Limb (tissue), 2 donors: ENCODE measurements around the gene CDK19.
"Not testable (repeated sequence)": the region's sequence is repeated elsewhere in the genome, so short reads cannot be mapped to it uniquely, and the experiment has no call there.

Source experiments
- DNase-seq, 2 donors: peaks; one replicate each; pipeline ENCODE4 v3.0.0-alpha.2; 2016; ENCODE audit errors: extremely low spot score in 2 of 2

Gene CDK19

DNA sequence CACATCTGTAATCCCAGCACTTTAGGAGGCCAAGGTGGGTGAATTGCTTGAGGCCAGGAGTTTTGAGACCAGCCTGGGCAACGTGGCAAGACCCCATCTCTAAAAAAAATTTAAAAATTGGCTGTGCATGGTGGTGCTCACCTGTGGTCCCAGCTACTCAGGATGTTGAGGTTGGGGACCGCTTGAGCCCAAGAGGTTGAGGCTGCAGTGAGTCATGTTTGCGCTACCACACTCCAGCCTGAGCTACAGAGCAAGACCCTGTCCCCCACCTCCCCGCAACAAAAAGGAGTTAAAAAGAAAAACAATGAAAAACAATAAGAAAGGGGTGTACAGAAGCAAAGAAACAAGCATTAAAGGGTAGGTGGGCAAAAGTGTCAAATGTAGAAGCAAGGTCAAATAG, 57.3 kb downstream of the CDK19 start:
- no peak for DNase-seq

DNA sequence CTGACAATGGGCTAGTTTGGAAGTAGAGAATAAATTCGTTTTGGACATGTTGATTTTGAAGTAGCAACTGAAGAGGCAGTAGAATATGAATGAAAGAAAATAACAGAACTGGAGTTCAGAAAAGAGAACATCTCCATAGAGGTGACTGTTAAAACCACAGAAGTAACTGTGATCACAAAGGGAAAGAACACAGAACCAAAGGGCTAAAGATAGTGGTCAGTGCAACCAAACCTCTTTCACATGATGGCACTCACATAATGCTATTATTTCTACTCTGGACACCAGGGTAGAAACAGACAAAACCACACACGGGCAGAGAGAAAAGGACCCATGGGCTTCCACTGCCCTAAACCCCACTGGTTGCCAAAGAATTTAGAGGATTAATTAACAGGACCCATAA, 58.5 kb downstream of the CDK19 start:
- no peak for DNase-seq

DNA sequence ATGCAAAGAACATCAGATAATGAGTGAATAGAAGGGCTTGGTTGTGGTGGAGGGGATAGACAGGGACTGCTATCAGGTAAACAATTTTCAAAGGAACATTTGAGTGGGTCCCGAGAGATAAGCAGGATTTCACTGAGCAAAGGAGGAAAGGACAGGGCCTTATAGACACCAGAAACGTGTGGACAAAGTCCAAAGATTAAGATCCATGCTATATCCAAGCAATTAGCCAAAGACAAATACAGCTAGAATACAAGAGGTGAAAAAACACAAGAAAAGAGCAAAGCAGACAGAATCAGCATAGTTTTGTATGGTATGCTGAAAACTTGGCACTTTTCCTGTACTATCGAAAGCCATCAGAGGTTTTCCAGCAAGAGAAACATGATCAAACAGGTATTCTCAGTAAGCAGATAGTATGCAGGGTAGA, 59.8 kb downstream of the CDK19 start:
- no peak for DNase-seq

DNA sequence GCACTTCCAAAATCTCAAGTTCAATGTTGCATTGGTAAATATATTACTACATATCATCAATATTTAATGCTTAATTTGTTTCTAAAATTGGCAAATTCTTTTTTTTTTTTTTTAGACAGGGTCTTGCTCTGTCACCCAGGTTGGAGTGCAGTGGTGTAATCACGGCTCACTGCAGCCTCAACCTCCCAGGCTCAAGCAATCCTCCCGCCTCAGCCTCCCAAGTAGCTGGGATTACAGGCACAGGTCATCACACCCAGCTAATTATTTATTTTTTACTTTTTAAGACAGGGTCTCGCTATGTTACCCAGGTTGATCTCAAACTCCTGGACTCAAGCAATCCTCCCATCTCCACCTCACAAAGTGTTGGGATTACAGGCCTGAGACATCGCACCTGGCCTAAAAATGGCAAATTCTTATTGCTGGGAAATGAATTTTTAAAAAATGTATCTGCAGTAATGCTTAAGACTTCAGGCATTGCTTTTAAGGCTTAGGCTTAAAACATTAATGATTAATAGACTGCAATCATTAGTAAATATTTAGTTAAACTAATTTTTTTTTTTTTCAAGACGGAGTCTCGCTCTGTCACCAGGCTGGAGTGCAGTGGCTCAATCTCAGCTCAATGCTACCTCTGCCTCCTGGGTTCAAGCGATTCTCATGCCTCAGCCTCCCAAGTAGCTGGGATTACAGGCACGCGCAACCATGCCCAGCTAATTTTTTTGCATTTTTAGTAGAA, 61.2 kb downstream of the CDK19 start:
- not testable (repeated sequence) for DNase-seq

DNA sequence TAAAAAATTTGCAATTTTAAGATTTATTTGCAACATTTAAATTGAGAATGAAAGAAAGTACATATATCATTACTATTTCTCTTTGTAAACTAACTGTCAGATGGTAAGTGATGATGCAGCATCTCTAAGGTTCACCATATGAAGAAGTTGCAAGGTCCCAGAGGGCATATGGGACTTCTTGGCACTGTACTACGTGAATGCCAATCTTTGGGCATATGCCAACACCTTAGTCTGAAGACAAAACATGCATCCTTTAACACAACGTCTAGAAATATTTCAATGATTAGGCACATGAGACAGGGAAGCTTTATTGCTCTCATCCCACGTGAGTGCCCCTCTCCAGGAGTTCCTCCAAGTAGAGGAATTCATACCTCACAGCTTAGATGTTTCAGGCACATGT, 66.8 kb downstream of the CDK19 start:
- no peak for DNase-seq

DNA sequence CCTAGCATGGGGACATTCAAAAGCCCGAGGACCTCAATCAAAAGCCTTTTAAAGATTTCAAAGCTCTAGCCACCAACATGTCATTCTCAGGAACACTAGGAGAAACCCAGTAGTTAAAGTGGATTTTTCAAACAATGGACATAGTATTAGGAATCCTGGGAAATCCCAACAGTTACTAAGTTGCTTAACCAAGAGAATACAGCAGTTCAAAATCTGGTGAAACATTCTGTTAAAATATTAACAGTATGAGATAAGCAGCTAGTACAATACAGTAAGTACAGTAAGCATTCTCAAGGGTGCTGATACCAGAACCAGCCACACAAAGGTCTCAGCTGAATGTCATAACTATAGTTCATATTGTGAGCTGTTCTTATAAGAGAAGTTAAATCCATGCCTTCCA, 68.6 kb downstream of the CDK19 start:
- no peak for DNase-seq

DNA sequence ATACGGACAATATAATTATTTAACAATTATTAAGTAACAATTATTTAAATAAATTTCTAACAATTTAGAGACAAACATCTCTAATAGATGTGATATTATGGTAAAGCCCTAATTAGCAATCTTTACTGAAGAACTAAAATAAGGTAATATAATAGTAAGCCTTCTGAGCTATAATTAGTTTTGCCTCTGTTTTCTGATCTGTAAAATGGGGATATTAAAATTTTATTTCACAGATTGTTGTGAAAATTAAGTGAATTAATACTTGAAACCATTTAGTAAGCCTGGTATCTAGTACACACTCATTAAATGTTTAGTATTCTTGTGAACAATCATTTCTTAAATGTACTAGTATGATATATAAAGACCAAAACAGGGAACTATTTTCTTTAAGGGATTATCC, 70.3 kb downstream of the CDK19 start:
- DNase-seq: no peak

DNA sequence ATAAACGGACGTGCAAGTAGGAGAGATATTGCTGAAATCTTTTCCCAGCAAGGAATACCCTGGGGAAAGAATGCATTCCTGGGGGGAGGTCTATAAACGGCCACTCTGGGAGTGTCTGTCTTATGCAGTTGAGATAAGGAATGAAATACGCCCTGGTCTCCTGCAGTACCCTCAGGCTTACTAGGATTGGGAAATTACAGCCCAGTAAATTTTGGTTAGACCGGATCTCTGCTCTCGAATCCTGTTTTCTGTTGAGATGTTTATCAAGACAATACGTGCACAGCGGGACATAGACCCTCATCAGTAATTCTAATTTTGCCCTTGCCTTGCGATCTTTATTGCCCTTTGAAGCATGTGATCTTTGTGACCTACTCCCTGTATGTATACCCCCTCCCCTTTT, 72.7 kb downstream of the CDK19 start:
- not testable (repeated sequence) for DNase-seq

DNA sequence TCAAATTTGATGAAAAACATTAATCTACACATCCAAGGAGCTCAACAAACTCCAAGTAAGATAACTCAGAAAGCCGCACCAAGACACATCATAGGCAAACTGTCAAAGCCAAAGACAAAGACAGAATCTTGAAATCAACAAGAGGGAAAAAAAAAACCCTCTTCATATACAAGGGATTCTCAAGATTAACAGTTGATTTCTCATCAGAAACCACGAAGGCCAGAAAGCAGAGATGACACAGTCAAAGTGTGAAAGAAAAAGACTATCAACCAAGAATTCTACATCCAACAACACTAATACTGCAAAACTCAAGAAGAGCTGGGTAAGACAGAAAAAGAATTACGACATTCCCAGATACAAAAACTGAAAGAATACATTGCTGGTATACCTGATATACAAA, 73.8 kb downstream of the CDK19 start:
- DNase-seq: no peak

DNA sequence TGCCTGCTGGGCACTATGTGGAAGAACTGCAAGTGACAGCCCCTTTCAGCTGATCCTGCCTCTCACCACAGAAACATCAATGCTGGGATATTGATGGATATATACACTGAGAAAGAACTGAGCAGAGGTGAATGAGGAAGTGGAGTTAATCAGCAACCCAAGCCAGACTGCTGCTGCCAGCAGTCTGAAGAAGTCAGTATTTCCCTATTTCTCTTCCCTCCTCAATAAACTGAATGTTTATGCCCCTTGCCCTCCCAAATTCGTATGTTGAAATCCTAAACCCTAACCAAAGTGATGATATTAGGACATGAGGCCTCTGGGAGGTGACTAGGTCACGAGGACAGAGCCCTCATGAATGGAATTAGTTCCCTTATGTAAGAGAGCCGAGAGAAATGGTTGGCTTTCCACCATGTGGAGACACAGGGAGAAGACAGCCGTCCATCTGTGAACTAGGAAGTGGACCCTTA, 76.3 kb downstream of the CDK19 start:
- DNase-seq: no peak

DNA sequence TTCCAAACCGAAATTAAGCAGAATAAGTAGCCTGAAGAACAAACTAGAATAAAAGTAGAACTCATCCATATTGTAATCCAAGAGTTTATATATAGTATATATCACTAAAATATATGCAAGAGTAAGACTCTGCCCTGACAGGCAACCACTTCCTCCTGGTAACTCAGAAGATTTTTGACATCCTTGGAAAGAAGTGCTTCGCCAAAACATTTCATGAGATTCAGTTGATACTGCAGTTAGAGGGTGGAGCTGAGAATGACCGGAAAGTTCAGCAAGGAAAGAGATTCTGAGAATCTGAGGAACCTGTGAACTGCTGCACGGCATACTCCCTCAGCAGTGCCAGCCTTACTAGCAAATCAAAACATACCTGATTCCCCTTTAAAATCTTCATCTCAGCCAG, 79.6 kb downstream of the CDK19 start:
- no peak for DNase-seq

DNA sequence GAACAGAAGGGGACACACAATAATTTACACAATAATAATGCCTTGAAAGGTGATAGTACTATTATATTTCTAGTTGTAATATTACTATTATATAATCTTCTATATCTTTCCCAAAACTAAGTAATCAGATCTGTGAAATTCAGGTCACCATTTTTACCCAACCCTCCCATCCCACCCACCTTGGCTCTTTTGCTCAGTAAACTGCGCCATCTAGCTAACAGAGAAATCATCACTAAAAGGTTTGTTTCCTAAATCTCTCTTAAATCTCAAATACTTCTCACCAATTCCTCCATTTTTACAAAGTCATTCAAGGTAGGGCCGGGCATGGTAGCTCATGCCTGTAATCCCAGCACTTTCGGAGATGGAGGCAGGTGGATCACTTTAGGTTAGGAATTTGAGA, 83.4 kb downstream of the CDK19 start:
- no peak for DNase-seq

DNA sequence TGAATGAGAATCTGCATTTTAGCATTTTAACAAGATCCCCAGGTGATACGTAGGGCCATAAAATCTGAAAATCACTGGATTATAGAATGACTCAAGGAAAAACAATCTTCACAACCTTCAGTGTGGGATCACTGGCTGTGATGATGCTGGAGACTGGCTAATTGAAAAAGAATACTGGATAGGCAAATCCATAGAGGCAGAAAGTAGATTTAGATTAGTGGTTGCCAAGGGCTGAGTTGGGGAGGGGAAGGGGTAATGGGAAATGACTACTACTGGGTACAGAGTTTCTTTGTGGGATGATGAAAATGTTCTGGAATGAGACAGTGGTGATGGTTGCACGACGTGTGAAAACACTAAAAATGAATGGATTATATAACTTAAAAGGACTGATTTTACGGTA, 84.1 kb downstream of the CDK19 start:
- no peak for DNase-seq

DNA sequence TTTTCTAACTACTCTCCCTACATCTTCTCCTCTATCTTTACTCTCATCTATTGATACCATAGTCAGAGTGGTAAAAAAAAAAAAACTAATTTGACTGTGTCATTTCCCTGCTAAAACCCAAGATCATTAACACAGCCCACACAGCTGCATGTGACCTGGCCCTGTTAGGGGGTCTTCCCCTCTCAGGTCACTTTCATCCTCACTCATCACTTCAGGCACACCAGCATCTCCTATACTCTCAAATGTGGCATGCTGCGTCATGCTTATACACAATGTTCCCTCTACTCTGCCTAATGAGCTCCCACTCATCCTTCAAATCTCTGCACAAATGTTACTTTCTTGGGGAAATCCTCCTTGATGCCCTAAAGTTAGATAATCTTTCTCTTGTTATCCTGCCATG, 86.8 kb downstream of the CDK19 start:
- no peak for DNase-seq

DNA sequence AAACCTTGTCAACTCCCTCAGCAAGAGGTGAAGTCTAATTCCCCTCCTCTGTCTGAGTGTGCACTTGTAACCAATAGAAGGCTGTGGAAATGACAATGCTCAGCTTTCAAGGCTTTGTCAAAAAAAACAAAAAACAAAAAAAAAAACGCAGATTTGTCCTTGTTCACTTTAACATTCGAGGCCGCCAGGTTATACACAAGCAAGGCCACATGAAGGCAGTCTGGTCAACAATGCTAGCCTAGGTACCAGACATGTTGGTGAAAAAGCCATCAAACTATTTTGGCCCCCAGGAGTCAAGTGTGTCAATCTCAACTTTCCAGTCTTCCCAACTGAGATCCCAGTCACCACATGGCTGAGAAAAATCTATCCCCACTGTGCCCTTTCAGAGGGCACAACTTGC, 92.3 kb downstream of the CDK19 start:
- DNase-seq: no peak

DNA sequence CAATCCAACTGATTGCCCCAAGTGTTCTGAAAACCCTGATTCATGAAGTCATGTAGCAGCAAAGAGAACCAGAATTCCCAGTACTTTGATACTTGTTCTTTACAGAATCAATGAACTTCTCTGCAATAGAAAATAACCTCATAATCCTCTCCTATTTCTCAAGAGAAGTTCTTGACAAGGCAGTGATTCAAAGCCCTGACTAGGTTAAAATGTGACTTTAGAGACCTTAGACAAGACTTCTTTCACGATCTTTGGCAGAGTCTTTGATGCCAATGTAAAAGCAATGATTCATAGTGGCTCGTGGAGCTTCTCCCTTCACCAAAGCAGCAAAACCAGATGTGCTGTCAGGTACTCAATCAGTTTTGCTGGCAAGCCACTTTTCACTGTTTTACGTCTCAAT, 95.2 kb downstream of the CDK19 start:
- DNase-seq: no peak

DNA sequence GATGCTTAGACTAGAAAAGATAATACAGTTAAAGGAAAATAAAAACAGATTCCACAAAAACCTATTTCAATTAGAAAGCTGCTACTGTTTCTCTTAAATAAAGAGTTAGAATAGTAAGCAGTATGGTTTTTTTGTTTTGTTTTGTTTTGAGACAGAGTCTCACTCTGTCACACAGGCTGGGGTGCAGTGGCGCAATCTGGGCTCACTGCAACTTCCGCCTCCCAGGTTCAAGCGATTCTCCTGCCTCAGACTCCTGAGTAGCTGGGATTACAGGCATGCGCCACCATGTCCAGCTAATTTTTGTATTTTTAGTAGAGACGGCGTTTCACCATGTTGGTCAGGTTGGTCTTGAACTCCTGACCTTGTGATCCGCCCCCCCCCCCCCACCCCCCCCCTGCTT, 95.7 kb downstream of the CDK19 start:
- DNase-seq: not testable (repeated sequence)

DNA sequence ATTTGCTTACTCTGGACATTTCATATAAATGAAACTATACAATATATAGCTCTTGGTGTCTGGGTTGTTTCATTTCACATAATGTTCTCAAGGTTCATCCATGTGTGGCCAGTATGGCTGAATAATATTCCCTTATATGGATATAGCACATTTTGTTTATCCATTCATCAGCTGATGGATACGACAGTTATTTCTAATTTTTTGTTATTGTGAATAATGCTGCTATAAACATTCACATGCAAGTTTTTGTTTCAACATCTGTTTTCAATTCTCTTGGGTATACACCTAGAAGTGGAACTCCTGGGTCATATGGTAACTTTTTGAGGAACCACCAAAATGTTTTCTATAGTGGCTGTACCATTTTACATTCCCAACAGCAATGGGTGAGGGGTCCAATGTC, 101.1 kb downstream of the CDK19 start:
- no peak for DNase-seq

DNA sequence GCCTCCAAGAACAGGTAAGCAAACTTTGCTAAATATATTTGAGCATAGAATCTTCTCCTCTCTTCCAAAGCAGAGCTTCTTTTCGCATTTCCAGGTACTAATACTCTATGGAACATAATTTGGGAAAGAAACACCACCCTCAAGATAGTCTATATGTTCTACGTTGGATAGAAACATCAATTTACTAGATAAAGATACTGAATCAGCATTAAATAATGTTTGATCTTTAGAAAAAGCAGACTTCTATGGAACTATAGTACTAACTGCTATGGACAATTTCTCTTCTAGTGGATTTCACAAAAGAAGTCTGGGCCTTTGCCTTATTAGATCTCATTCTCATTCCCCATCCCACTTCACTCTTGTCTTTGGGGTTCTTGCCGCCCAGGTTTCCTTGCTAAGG, 103.0 kb downstream of the CDK19 start:
- DNase-seq: no peak

DNA sequence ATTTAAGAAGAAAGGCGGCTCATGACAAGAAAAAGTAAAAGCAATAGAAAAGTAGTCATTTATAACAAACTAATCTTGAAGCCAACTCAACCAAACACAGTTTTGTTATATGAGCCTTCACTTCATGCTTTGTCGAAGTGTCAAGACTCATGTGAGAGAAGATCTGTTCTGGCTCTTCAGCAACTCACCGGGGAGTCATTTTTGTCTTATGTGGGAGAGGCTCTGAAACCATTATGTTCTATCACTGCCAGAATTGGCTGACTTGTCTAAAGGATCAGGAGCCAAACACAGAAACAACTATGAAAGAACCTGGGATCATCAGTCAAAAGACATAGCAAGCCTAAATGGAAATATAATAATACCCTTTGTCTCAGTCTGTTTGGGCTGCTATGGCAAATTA, 105.2 kb downstream of the CDK19 start:
- DNase-seq: no peak

DNA sequence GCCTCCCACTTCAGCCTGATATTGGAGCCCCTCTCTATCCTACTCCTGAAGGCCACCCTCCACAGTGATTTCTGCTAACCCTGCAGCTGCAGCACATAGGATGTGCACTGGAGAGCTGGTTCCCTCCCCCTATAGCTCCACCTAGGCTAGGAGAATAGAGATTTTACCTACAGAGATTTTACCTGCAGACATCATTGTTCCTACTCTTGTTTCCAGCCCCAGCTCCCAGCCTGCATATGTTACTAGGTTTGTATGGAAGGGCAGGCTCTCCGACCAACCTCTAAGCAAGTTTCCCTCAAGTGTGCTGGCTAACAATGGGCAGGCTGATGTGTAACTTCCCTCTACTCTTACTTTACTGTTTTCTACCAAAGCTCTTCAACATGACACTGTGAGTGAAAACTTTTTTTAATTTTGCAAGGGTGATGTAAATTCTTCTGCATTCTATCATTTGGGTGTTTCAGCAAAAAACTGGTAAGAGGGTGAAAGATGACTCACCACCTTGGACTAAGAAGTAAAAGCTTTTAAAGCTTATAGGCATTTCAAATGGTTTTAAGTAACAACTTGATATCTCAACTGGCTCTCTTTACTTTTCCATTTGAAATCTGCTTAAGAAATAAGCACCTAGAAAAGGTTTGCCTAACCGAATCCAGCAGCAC, 106.8 kb downstream of the CDK19 start:
- no peak for DNase-seq

DNA sequence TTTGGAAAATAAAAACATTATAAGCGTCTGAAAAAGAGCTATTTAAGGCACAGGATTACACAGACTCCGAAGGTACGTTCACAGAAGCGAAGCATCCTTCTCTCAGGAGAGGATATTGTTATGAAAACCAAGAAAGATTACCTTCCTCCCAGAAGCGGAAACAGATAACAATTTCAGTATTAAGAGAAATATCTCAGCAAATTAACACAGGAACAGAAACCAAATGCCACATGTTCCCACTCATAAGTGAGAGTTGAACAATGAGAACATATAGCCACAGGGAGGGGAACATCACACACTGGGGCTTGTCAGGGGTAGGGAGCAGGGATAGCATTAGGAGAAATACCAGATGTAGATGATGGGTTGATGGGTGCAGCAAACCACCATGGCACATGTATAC, 109.7 kb downstream of the CDK19 start:
- no peak for DNase-seq

DNA sequence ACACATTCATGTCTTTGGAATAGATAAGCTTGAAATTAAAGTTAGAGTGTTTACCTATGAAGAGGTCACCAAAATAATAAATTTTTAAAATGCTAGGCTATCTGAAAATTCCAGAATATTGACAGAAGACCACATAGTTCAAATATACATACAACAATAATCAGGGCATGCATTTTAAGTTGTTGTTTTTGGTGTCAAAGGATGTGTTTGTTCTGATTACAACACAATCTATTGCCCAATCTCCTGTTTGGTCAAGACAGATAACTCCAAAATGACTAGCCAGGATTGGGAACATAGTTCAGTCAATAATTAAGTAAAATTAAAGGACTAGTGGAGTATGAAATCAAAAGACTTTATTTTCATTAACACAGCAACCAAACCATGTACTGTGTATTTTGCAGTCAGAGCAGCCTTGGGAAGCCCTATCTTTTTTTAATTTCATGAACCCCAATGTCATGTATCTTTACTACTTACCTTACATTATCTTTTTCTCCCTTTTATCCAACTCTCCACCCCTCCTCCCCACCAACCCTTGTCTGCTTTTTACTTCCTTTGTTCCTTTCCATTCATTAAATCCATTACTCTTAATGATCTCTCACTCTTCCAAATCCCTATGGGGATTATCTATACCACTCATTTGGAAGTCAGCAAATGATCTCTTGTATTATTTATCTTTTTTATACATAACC, 111.2 kb downstream of the CDK19 start:
- no peak for DNase-seq
